Astrocyte of the spinal cord (primary cell): Measurements from ENCODE around the gene C1orf50.
A peak's percentile ranks its signal among the peaks of the same experiment; 100 is the strongest.

Experiments used
- DNase-seq: peaks from one replicate; pipeline ENCODE4 v3.0.0; 2011; ENCODE audit warnings: low read depth, low spot score
- H3K4me3 ChIP-seq: 2 replicates; pipeline ENCODE4 v1.5.1; 2011; ENCODE audit warnings: low read depth, mild to moderate bottlenecking, low read length, moderate library complexity
- in situ Hi-C: cut with HindIII; loops from 2 replicates; pipeline ENCODE4 v1.10.0; 2017; ENCODE audit warnings: low sequenced_read_pairs
- TF ChIP-seq, protein P1 (sequence below): IDR thresholded peaks from 2 replicates; pipeline ENCODE4 v1.5.1; 2012; ENCODE audit warnings: low read depth, mild to moderate bottlenecking, low read length, inconsistent platforms

C1orf50 gene

DNA sequence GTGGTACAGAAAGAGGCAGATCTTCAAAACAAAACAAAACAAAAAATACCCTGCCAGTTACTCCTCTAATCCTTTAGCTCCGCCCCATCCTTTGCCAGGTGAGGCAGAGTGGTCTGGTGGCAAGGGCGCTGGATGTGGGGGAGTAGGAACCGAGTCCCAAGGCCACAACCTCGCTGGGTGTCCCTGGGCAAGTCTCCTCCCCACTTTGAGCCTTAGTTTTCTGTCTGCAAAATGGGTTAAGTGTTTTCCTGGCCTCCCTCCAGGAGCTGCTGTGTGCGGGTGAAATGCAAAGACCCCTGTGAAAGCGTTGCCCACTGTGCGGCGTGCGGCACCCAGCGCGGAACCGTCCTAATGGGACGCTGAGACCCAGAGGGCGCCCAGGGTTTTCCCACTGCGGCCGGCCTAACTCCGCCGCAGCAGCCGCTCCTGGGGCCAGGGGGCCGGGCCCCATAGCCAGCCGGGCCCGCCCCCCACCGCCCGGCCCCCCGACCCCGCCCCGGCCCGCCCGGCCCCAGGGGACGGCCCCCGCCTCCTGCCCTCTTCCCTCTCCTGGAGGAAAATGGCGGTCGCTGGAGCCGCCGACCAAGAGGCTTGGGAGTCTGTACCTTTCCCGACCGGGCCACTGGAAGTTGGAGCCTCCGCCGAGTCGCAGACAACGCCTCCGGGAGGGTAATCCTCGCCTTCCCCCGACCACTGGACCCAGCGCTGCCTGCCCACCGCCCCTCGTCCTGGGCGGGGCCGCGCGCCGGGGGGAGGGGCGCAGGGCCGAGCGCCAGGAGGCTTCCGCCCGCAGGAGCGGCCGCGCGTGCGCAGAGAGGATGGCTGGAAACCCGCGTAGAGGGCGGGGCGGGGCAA, 49.8 kb downstream of the C1orf50 start, which contains the start of the genes ERMAP and SVBP:
Gene ERMAP (plus strand): TSS at position 538 of the 855 bp plus-strand sequence. CDS start 13,327 bp downstream, outside the sequence.
Gene SVBP (minus strand): TSS at position 813 of the 855 bp plus-strand sequence. CDS start 853 bp downstream, outside the sequence.
- H3K4me3 ChIP-seq = peak within 1 kb of the TSS; percentile 72
- TF ChIP-seq, protein P1, sequence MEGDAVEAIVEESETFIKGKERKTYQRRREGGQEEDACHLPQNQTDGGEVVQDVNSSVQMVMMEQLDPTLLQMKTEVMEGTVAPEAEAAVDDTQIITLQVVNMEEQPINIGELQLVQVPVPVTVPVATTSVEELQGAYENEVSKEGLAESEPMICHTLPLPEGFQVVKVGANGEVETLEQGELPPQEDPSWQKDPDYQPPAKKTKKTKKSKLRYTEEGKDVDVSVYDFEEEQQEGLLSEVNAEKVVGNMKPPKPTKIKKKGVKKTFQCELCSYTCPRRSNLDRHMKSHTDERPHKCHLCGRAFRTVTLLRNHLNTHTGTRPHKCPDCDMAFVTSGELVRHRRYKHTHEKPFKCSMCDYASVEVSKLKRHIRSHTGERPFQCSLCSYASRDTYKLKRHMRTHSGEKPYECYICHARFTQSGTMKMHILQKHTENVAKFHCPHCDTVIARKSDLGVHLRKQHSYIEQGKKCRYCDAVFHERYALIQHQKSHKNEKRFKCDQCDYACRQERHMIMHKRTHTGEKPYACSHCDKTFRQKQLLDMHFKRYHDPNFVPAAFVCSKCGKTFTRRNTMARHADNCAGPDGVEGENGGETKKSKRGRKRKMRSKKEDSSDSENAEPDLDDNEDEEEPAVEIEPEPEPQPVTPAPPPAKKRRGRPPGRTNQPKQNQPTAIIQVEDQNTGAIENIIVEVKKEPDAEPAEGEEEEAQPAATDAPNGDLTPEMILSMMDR = no peak
- in situ Hi-C loops = no loop called here
- DNase-seq = peak; percentile 85

DNA sequence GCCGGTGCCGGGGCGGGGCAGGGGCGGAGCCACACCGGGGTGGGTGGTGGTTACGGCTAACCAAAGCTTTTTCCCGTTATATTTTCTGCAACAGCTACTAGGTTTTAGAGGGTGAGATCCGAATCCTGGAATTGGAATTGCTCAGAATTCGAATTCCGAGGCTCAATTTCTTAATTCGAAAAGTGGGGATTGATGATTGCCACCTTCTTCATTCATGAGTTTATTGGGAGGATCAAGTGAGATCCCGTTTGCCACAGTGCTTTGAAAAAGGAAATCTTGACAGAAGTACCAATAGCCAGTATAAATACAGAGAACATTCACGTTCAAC, 50.4 kb downstream of the C1orf50 start:
- in situ Hi-C loops = no loop called here

DNA sequence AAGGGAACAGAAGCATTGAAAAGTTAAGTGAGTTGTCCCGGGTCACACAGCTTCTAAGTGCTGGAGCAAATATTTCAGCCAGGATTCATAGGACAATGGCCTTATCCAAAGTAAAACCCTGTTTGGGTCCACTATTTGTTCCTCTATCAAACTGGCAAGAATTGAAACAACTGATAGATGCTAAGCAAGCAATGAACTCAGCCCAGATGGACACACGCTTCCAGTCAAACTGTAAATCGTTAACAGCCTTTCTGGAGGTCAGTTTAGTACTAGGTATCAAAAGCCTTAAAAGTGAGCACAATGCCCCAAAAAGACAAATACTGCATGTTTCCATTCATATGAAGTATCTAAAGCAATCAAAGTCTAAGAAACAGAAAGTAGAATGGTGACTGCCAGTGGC, 50.9 kb downstream of the C1orf50 start:
- no peak for DNase-seq
- TF ChIP-seq, protein P1 = no peak
- in situ Hi-C loops = no loop called here
- H3K4me3 ChIP-seq = no peak overlapping the region

More for the DNA sequence above, 50.4 kb downstream of the C1orf50 start:
- peak overlapping the region; percentile 55 for H3K4me3 ChIP-seq
- no peak for DNase-seq
- TF ChIP-seq, protein P1 = no peak

DNA sequence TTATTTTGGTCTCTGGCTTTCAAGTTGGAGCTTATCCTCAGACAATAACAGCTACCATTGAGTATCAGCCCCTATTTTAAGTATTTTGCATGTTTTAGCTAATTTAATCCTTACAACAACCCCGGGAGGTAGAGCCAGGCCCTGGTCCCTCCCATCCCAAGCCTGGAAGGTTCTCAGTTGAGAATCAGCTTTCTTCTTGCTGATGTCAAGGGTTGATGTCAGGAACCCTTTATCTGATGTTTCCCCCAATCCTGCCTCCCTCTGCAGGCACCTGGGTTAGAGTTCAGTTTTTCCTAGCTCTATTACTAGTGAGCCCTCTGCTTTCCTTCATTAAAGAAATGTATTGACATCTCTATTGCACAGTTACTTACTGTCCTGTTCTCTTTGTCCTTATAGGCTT, 53.8 kb downstream of the C1orf50 start:
- no peak for DNase-seq
- in situ Hi-C loops = no loop called here
- TF ChIP-seq, protein P1 = no peak
- no peak overlapping the region for H3K4me3 ChIP-seq

DNA sequence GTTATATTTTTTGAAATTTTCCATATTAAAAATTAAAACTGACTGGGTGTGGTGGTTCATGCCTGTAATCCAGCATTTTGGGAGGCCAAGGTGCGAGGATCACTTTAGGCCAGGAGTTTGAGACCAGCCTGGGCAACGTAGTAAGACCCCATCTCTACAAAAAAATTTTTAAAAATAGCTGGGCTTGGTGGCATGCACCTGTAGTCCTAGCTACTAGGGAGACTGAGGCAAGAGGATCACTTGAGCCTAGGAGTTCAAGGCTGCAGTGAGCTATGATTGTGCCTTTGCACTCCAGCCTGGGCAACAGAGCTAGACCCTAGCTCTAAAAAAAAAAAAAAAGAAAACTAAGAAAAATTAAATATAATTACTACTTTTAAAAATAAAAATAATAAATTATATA, 54.6 kb downstream of the C1orf50 start:
- DNase-seq = no peak
- in situ Hi-C loops = no loop called here
- TF ChIP-seq, protein P1 = no peak
- H3K4me3 ChIP-seq = no peak overlapping the region

DNA sequence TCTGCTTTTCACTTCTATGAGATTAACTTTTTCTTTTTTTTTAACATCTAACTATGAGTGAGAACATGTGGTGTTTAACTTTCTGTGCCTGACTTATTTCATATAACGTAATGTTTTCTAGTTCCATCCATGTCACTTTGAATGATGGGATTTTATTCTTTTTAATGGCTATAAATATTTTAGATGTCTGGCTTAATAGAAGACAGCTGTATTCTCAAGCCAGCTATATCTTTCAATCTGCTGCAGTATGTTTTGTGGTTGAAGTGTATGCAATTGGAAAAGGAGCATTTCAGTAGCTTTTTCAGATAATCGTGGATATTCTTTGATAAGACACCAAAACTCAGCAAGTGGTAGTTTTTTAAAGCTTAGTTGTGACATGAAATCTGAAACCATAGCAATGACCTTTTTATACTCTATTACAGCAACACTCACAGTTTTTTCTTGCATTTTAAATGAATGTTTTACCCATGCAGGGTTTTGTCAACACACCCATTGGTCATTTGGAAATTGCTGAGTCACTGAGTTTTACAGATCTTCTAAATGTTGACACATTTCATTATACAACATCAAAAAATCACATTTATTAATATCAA, 55.8 kb downstream of the C1orf50 start:
- DNase-seq = peak; percentile 33
- no peak overlapping the region for H3K4me3 ChIP-seq
- in situ Hi-C loops = no loop called here
- TF ChIP-seq, protein P1 = no peak
